Measurements from ENCODE around the gene EFR3B.

EFR3B gene

DNA sequence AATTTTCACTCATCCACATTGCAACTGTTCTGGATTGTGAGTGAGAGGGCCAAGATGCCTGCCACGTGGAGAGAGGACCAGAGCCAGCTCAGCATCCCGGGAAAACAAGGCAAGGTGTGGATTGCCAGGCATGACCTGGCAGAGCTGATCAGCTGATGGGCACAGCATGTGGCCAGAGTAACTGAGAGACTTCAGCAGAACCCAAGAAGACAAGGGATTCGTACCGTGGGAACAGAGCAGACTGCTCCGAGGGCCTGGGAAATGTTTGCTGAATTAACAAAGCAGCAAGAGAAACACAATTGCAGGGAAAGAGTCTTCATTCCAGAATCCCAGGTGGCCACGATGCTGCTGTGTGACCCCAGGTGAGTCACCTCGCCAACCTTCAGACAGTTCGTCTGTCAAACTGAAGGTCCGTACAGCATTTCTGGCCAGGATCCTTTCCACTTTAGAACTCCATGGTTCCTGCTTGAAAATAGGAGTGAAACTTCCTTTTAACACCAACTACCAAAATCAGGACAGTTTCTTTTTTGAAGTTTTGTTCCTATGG is 152.8 kb downstream of the EFR3B start:
- no peak for TF ChIP-seq POLR2A (IDR thresholded peaks at IDR 0.05; ENCODE audit: low read length)
- no peak for TF ChIP-seq GATA1 (IDR thresholded peaks at IDR 0.05; ENCODE audit: low read depth, low read length)
- DNase-seq: no peak

DNA sequence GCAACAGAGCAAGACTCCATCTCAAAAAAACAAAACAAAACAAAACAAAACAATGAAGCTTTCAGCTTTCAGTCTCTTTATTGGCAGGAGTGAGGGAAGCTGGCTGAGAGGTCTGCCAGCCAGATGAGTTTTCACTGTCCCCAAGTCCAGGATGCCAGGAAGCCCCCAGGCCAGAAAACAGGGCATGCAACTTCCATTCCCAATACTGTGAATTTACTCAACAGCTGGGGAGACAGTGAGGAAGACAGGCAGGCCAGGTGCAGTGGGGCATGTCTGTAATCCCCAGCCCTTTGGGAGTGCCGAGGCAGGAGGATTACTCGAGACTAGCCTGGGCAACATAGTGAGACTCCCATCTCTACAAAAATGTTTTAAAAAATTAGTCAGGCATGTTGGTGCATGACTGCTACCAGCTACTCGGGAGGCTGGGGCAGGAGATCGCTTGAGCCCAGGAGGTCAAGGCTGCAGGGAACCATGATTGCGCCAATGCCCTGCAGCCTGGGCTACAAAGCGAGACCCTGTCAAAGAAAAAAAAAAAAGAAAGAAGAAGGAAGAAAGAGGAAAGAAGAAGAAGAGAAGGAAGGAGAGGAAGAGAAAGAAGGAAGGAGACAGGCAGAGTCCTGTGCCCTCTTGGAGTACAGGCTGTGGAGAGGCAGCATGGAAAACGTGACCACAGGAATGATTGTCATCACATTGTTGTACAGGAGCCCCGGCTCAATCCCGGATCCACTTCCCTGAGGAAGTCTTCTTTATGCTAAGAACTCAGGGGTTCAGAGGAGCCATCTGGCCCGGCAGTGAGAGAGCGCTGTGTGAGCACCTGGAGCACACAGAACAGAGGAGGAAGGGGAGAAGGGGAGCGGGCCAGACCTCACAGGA is 155.7 kb downstream of the EFR3B start:
- DNase-seq: no peak
- TF ChIP-seq GATA1 (IDR thresholded peaks at IDR 0.05; ENCODE audit: low read depth, low read length): no peak
- TF ChIP-seq POLR2A (IDR thresholded peaks at IDR 0.05; ENCODE audit: low read length): no peak

DNA sequence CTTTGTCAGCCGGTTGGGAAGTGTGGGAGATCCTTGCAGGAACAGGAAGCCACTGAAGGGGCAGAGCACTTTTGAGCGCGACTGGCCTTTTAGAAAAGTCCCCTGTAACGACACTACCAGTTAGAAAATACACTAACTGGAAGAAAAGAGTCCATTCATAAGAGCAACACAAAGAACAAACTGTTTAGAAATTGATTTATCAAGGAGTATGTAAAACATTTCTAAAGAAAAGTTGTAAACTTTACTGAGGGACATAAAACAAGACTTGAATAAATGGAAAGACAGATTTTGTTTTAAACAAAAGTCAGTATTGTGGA is 156.3 kb downstream of the EFR3B start:
- DNase-seq: no peak
- TF ChIP-seq GATA1 (IDR thresholded peaks at IDR 0.05; ENCODE audit: low read depth, low read length) (no peak), POLR2A (IDR thresholded peaks at IDR 0.05; ENCODE audit: low read length) (no peak)

DNA sequence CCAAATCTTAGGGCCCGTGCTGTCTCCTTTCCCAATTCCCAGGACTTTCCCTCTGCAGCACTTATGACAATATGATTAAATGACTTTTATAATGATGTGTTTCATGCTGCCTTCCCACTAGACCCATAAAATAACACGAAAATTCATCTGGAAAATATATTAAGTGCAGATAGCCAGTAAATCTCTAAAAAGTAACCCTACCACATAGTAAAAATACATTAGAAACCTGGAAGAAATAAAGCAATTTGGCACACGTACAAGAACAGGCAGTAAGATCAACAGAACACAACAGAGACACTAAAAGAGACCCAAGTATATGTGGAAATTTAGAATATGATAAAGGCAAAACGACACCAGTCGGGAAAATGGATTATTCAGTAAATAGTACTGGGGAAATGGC is 156.7 kb downstream of the EFR3B start:
- no peak for DNase-seq
- TF ChIP-seq POLR2A (IDR thresholded peaks at IDR 0.05; ENCODE audit: low read length): no peak
- TF ChIP-seq GATA1 (IDR thresholded peaks at IDR 0.05; ENCODE audit: low read depth, low read length): no peak

DNA sequence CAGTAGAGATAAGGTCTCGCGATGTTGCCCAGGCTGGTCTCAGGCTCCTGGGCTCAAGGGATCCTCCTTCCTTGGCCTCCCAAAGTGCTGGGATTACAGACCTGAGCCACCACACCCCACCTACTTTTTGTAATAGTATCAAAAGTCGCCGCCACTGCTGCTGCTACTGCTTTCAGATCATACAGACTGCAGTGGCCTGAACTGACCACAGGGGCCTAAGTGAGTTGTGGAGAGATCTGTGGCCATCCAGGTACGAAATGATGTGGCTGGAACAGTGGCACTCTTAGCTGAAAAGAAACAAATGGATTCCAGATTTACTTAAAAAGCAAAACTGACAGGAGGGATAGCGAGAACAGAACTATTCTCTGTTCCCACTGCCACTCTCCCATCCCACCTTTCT is 159.4 kb downstream of the EFR3B start:
- no peak for TF ChIP-seq POLR2A (IDR thresholded peaks at IDR 0.05; ENCODE audit: low read length)
- no peak for TF ChIP-seq GATA1 (IDR thresholded peaks at IDR 0.05; ENCODE audit: low read depth, low read length)
- DNase-seq: peak; percentile 26 to 35

DNA sequence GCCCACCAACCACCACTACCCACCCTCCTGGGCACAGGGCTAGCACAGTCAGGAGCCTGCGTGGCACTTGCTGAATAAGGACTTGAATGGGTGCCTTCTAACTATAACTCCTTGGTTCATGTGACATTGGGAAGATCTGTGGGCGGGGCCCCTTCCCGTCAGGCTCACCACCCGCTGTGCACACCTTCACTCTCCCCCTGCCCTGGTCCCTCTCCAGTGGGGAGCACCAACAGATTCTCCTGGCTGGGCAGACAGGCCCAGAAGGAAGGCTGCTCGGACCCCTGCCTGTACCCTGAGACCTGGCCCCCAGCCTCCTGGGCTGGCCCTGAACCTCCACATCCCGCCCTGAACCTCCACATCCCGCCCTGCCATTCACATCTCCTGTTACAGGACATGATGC is 159.9 kb downstream of the EFR3B start:
- no peak for TF ChIP-seq POLR2A (IDR thresholded peaks at IDR 0.05; ENCODE audit: low read length)
- TF ChIP-seq GATA1 (IDR thresholded peaks at IDR 0.05; ENCODE audit: low read depth, low read length): no peak
- no peak for DNase-seq

DNA sequence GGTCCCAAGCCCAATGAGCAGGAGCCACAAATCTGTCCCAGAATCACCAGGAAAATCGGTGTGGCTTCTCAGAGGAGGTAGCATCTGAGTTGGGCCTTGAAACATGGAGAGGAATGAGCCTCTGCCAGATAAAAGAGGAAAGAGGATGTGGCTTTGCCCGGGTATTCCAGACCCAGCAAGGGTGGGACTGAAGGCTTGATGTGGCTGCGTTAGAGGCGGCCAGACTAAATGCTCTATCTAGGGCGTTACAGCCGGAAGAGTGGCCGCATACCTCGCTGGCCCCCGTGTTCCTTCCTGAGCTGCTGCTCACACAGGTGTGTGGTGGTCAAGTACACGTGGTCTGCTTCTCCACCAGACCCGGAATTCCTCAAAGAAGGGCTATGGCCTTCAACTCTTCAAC is 160.4 kb downstream of the EFR3B start:
- TF ChIP-seq GATA1 (IDR thresholded peaks at IDR 0.05; ENCODE audit: low read depth, low read length) (no peak), POLR2A (IDR thresholded peaks at IDR 0.05; ENCODE audit: low read length) (no peak)
- no peak for DNase-seq

DNA sequence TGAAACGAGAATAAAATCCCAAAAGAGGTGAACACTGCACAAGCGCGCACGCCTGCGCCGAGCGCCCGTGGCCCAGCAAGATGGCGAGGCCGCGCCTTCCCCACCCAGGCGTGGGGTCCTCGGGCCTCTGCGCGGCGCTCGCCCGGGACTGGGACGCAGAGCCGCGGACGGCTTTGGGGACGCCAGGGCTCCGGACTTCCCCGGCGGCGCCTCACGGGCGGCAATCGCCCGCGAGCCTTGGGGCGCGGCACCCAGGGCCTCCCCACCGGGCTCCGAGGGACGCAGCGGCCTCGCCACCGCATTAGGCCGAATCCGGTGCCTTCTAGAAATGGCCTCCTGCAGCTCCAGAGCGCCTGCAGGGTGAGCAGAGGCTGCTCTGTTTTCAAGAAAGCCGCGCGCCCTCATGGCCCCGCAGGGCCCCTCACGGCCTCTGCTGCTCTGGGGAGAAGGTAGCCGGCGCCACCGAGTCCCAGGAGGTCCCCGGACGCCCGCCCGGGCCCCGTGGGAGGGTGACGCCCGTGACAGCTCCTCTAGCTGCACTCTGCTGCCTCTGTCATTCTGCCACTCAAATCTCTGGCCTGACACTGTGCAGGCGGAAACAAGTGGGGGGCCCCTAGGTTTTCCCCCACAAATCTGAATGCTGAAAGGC is 162.4 kb downstream of the EFR3B start:
- peak; percentile 67 to 68 for DNase-seq
- TF ChIP-seq GATA1 (IDR thresholded peaks at IDR 0.05; ENCODE audit: low read depth, low read length): no peak
- TF ChIP-seq POLR2A (IDR thresholded peaks at IDR 0.05; ENCODE audit: low read length): peak; percentile 15

DNA sequence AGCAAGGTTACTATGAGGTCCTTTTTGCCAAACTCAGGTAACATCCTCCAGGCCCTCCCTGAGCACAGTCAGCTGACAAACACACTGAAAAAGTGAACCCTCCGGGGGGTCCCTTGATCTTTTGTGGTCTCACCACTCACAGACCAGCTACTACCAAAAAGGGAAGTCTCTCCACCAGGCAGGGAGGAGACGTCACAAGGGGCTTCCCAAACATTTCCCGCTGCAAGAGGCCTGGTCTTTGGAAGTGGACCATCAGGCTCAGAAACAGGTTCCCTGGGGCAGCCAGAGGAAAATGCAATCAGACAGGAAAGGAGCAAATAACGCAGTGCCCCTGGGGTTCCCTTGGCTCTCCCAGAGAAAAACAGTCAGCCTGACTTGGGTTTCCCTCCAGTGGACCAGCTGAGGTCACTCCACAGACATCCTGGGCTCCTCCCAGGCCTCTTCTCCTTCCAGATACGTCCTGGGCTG is 165.2 kb downstream of the EFR3B start:
- no peak for DNase-seq
- no peak for TF ChIP-seq POLR2A (IDR thresholded peaks at IDR 0.05; ENCODE audit: low read length)
- no peak for TF ChIP-seq GATA1 (IDR thresholded peaks at IDR 0.05; ENCODE audit: low read depth, low read length)

Data from erythroblast (primary cell).